GM18508 (cell line): ENCODE results near the gene PLPP3.

Source experiments
- ATAC-seq: cut with Tn5 transposase; IDR thresholded peaks from one replicate; pipeline ENCODE4 v1.9.1; 2021; ENCODE audit warnings: moderate number of reproducible peaks; ENCODE audit not compliant: insufficient read depth, unreplicated experiment

The PLPP3 gene

GRCh38 chr1:56550859-56551188, 28.5 kb downstream of the PLPP3 start:
- no peak for ATAC-seq

- no peak for ATAC-seq
These were observed 29.1 kb downstream of the PLPP3 start for GRCh38 chr1:56550138-56550858.

- ATAC-seq: no peak
These were observed 30.8 kb downstream of the PLPP3 start for GRCh38 chr1:56548571-56548970.

GRCh38 chr1:56547977-56548376, 31.4 kb downstream of the PLPP3 start:
- ATAC-seq: no peak

- no peak for ATAC-seq
These were observed 31.9 kb downstream of the PLPP3 start for GRCh38 chr1:56547473-56547872.

- ATAC-seq: no peak
These were observed 33.7 kb downstream of the PLPP3 start for GRCh38 chr1:56545711-56546110.

GRCh38 chr1:56543783-56544612, 35.4 kb downstream of the PLPP3 start:
- ATAC-seq: no peak

- no peak for ATAC-seq
These were observed 36.7 kb downstream of the PLPP3 start for GRCh38 chr1:56542651-56543050.

GRCh38 chr1:56541408-56541807, 38.0 kb downstream of the PLPP3 start:
- no peak for ATAC-seq

- ATAC-seq: no peak
These were observed 38.9 kb downstream of the PLPP3 start for GRCh38 chr1:56540467-56540866.

- no peak for ATAC-seq
These were observed 39.8 kb downstream of the PLPP3 start for GRCh38 chr1:56539520-56539931.

- ATAC-seq: no peak
These were observed 40.8 kb downstream of the PLPP3 start for GRCh38 chr1:56538532-56538931.

GRCh38 chr1:56537660-56538059, 41.7 kb downstream of the PLPP3 start:
- ATAC-seq: no peak

GRCh38 chr1:56535939-56536338, 43.4 kb downstream of the PLPP3 start:
- ATAC-seq: no peak

- no peak for ATAC-seq
These were observed 44.0 kb downstream of the PLPP3 start for GRCh38 chr1:56535362-56535761.

- ATAC-seq: no peak
These were observed 45.2 kb downstream of the PLPP3 start for GRCh38 chr1:56534130-56534651.

- no peak for ATAC-seq
These were observed 45.7 kb downstream of the PLPP3 start for GRCh38 chr1:56533621-56534020.

GRCh38 chr1:56533197-56533596, 46.2 kb downstream of the PLPP3 start:
- no peak for ATAC-seq

GRCh38 chr1:56532350-56532683, 47.0 kb downstream of the PLPP3 start:
- no peak for ATAC-seq

- no peak for ATAC-seq
These were observed 47.6 kb downstream of the PLPP3 start for GRCh38 chr1:56531624-56532349.

- no peak for ATAC-seq
These were observed 49.6 kb downstream of the PLPP3 start for GRCh38 chr1:56529801-56530200.
